GM12878 (cell line): ENCODE data around the gene DYNC2H1. TPM values are rescaled to one million over a fixed set of nuclear protein-coding genes. Genes with fewer than 3 reads are reported as not detected.

Experiments used
- ATAC-seq: fragments of 200-7000 bp; cut with Tn5 transposase; 3 replicates; pipeline ENCODE4 v1.9.1; 2020; ENCODE audit warnings: mild to moderate bottlenecking, moderate library complexity
- BruUV-seq: library from RNA; stranded (reverse); fragments of 400-500 nt; replicated peaks from 2 replicates; lab custom pipeline; 2021; lab: Mats Ljungman, UMichigan
- CTCF ChIA-PET: fragments of 300-600 bp; sonication (Branson Sonifier 250); formaldehyde crosslinking; extraction: SDS; loops from one replicate; lab custom pipeline; 2021; ENCODE audit warnings: inconsistent platforms; lab: Yijun Ruan, JAX
- POLR2A ChIA-PET: fragments of 350-600 bp; formaldehyde crosslinking; extraction: SDS; loops from one replicate; lab custom pipeline; 2021; ENCODE audit warnings: inconsistent platforms; lab: Charles Lee
- RAD21 ChIA-PET: fragments of 300-600 bp; sonication (Branson Sonifier 250); formaldehyde crosslinking; loops from one replicate; lab custom pipeline; 2023; ENCODE audit warnings: antibody characterized with exemption; ENCODE audit not compliant: unreplicated experiment; lab: Charles Lee
- SMC1A ChIA-PET: fragments of 300-600 bp; sonication (Branson Sonifier 250); formaldehyde crosslinking; loops from one replicate; lab custom pipeline; 2023; ENCODE audit not compliant: unreplicated experiment, uncharacterized antibody; lab: Charles Lee
- DNase-seq: peaks from one replicate; pipeline ENCODE4 v3.0.0-alpha.2; 2011; ENCODE audit warnings: low read depth, low spot score
- FAIRE-seq: peaks from 3 replicates; lab custom pipeline; 2011; peaks lifted over from hg19 to GRCh38; lab: Jason Lieb, UNC
- H2AFZ ChIP-seq: 2 replicates; pipeline ENCODE4 v1.6.0; 2011; ENCODE audit warnings: low read depth, low read length, control low read depth; ENCODE audit not compliant: control insufficient read depth
- H3K27ac ChIP-seq: 2 replicates; pipeline ENCODE4 v1.5.1; 2011; ENCODE audit warnings: control low read depth; ENCODE audit not compliant: control insufficient read depth, insufficient read depth
- H3K27me3 ChIP-seq, 2 experiments: replicated peaks in 1 of 2; 2 replicates each; pipeline versions ENCODE4 v1.6.0 to v1.6.1; 2011; ENCODE audit warnings: low read length in 1 of 2; ENCODE audit not compliant: control insufficient read depth in 2 of 2, insufficient read depth in 2 of 2
- H3K36me3 ChIP-seq, 2 experiments: 2 replicates each; pipeline ENCODE4 v1.5.1; 2011; ENCODE audit warnings: low read length in 1 of 2; ENCODE audit not compliant: control insufficient read depth in 2 of 2, insufficient read depth in 2 of 2
- H3K4me1 ChIP-seq: 2 replicates; pipeline ENCODE4 v1.6.1; 2011; ENCODE audit warnings: mild to moderate bottlenecking, low read length, moderate library complexity, mixed read lengths; ENCODE audit not compliant: control insufficient read depth, insufficient read depth
- H3K4me2 ChIP-seq: 2 replicates; pipeline ENCODE4 v1.6.0; 2011; ENCODE audit warnings: control low read depth; ENCODE audit not compliant: control insufficient read depth, insufficient read depth
- H3K4me3 ChIP-seq: fragments of 200-600 bp; sonication (generic); 2 replicates; pipeline ENCODE4 v1.5.1; 2016
- H3K79me2 ChIP-seq: 2 replicates; pipeline ENCODE4 v1.6.0; 2011; ENCODE audit warnings: low read length; ENCODE audit not compliant: control insufficient read depth, insufficient read depth
- H3K9ac ChIP-seq: 2 replicates; pipeline ENCODE4 v1.8.0; 2011; ENCODE audit warnings: low read length, control low read depth, mixed read lengths; ENCODE audit not compliant: control insufficient read depth, insufficient read depth
- H3K9me3 ChIP-seq: replicated peaks from 3 replicates; pipeline ENCODE4 v1.5.1; 2011; ENCODE audit warnings: mild to moderate bottlenecking, low read length; ENCODE audit not compliant: control insufficient read depth, insufficient read depth
- H4K20me1 ChIP-seq: 2 replicates; pipeline ENCODE4 v1.6.0; 2011; ENCODE audit not compliant: control insufficient read depth, insufficient read depth
- BMI1 ChIP-seq: fragments of 450-650 bp; IDR thresholded peaks from 2 replicates; pipeline ENCODE4 v1.6.1; 2016; ENCODE audit warnings: mild to moderate bottlenecking, moderate library complexity, borderline replicate concordance
- CBX5 ChIP-seq: sonication (generic); IDR thresholded peaks from 2 replicates; pipeline ENCODE4 v1.6.1; 2016; ENCODE audit warnings: low read depth, moderate library complexity, mild to moderate bottlenecking, inconsistent platforms
- GATAD2B ChIP-seq: fragments of 450-650 bp; conservative IDR thresholded peaks from 2 replicates; pipeline ENCODE4 v1.6.1; 2017; ENCODE audit warnings: low read depth, mild to moderate bottlenecking, moderate library complexity
- KLF5 ChIP-seq: fragments of 450-650 bp; IDR thresholded peaks from 2 replicates; pipeline ENCODE4 v1.6.1; 2014; ENCODE audit warnings: mild to moderate bottlenecking; ENCODE audit not compliant: partially characterized antibody
- MEF2A ChIP-seq: IDR thresholded peaks from 2 replicates; pipeline ENCODE4 v1.6.1; 2011; ENCODE audit warnings: low read depth, mild to moderate bottlenecking, low read length, moderate library complexity; ENCODE audit not compliant: insufficient read depth
- MTA3 ChIP-seq: IDR thresholded peaks from 2 replicates; pipeline ENCODE4 v1.6.1; 2012; ENCODE audit warnings: low read length, inconsistent platforms, borderline replicate concordance
- NBN ChIP-seq: fragments of 450-650 bp; IDR thresholded peaks from 2 replicates; pipeline ENCODE4 v1.6.1; 2016
- NR2C1 ChIP-seq: fragments of 450-650 bp; IDR thresholded peaks from 2 replicates; pipeline ENCODE4 v1.6.1; 2017; ENCODE audit warnings: antibody characterized with exemption, mild to moderate bottlenecking, moderate library complexity
- RBBP5 ChIP-seq: fragments of 200-600 bp; sonication (generic); conservative IDR thresholded peaks from 2 replicates; pipeline ENCODE4 v1.6.1; 2016
- REST ChIP-seq: IDR thresholded peaks from 2 replicates; pipeline ENCODE4 v1.6.1; 2012; ENCODE audit warnings: mild to moderate bottlenecking, low read depth, low read length
- SMARCA5 ChIP-seq: fragments of 450-650 bp; IDR thresholded peaks from 2 replicates; pipeline ENCODE4 v1.6.1; 2017; ENCODE audit warnings: mild to moderate bottlenecking
- WRNIP1 ChIP-seq: IDR thresholded peaks from 2 replicates; pipeline ENCODE4 v1.6.1; 2011; ENCODE audit warnings: low read depth, low read length, improper control_type of control experiment, borderline replicate concordance
- in situ Hi-C: fragments of 300-500 bp; cut with MboI; formaldehyde crosslinking; loops from 9 replicates; pipeline ENCODE4 v1.14.3; 2018; ENCODE audit warnings: mixed read lengths
- intact Hi-C: fragments of 100-400 bp; cut with micrococcal nuclease; formaldehyde crosslinking; loops from one replicate; pipeline ENCODE4 v1.14.2; 2022; ENCODE audit not compliant: unreplicated experiment
- polyA plus RNA-seq, 11 experiments: library from polyadenylated mRNA; depleted of rRNA in 4 of 11; unstranded in 6 of 11; stranded (reverse) in 5 of 11; fragments of >200 nt; fragmentation: Nextera tagmentation in 4 of 11; fragmentation: Illumina TruSeq in 1 of 11; extraction: Ambion mirVana in 4 of 11; extraction: Trizol in 1 of 11; gene quantifications; 1 replicate in 1 of 11; 2 replicates in 10 of 11; pipeline versions ENCODE4 v1.2.1 to v1.2.3, GENCODE V29; 2011 to 2016; ENCODE audit warnings: inconsistent platforms in 2 of 11, missing spikeins in 2 of 11, low read depth in 1 of 11
- total RNA-seq, 4 experiments: library from RNA; depleted of rRNA in 3 of 4; stranded (reverse); fragments of >200 nt in 3 of 4; fragmentation: Illumina TruSeq in 1 of 4; extraction: Trizol in 1 of 4; gene quantifications; 2 replicates each; pipeline versions ENCODE4 v1.2.1 to v1.2.3, GENCODE V29; 2013 to 2021
- TF ChIP-seq, protein P1 (sequence below): fragments of 450-650 bp; IDR thresholded peaks from 2 replicates; pipeline ENCODE4 v1.6.1; 2017; ENCODE audit warnings: low read depth, mild to moderate bottlenecking, moderate library complexity
- TF ChIP-seq, protein P2 (sequence below): fragments of 450-650 bp; IDR thresholded peaks from 2 replicates; pipeline ENCODE4 v1.6.1; 2017; ENCODE audit warnings: antibody characterized with exemption, mild to moderate bottlenecking, moderate library complexity

Gene DYNC2H1
- total and polyA plus RNA-seq, 10 of the 15 experiments (the other 5 are each of a cell fraction or from before 2014, with no cell fraction given), result 0.12 to 3.9 (median 0.23) TPM; not detected in 2

- no peaks in the 10 kb centered on the region for H3K79me2 ChIP-seq
- SMC1A ChIA-PET, result no interaction called here
- H4K20me1 ChIP-seq, result no peaks in the 10 kb centered on the region
- H3K9me3 ChIP-seq, result no peaks in the 10 kb centered on the region
- H3K4me3 ChIP-seq, result no peak overlapping the region
- RAD21 ChIA-PET, result no interaction called here
- CTCF ChIA-PET, result no interaction called here
- no peak for TF ChIP-seq NR2C1
- TF ChIP-seq REST, result no peak
- TF ChIP-seq CBX5, result no peak
- no peak for TF ChIP-seq MTA3
- no peak for TF ChIP-seq NBN
- TF ChIP-seq KLF5, result no peak
- no peak for TF ChIP-seq GATAD2B
- TF ChIP-seq MEF2A, result no peak
- TF ChIP-seq RBBP5, result no peak
- TF ChIP-seq BMI1, result no peak
- TF ChIP-seq SMARCA5, result no peak
- TF ChIP-seq, protein P1, sequence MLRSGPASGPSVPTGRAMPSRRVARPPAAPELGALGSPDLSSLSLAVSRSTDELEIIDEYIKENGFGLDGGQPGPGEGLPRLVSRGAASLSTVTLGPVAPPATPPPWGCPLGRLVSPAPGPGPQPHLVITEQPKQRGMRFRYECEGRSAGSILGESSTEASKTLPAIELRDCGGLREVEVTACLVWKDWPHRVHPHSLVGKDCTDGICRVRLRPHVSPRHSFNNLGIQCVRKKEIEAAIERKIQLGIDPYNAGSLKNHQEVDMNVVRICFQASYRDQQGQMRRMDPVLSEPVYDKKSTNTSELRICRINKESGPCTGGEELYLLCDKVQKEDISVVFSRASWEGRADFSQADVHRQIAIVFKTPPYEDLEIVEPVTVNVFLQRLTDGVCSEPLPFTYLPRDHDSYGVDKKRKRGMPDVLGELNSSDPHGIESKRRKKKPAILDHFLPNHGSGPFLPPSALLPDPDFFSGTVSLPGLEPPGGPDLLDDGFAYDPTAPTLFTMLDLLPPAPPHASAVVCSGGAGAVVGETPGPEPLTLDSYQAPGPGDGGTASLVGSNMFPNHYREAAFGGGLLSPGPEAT, result no peak
- TF ChIP-seq, protein P2, sequence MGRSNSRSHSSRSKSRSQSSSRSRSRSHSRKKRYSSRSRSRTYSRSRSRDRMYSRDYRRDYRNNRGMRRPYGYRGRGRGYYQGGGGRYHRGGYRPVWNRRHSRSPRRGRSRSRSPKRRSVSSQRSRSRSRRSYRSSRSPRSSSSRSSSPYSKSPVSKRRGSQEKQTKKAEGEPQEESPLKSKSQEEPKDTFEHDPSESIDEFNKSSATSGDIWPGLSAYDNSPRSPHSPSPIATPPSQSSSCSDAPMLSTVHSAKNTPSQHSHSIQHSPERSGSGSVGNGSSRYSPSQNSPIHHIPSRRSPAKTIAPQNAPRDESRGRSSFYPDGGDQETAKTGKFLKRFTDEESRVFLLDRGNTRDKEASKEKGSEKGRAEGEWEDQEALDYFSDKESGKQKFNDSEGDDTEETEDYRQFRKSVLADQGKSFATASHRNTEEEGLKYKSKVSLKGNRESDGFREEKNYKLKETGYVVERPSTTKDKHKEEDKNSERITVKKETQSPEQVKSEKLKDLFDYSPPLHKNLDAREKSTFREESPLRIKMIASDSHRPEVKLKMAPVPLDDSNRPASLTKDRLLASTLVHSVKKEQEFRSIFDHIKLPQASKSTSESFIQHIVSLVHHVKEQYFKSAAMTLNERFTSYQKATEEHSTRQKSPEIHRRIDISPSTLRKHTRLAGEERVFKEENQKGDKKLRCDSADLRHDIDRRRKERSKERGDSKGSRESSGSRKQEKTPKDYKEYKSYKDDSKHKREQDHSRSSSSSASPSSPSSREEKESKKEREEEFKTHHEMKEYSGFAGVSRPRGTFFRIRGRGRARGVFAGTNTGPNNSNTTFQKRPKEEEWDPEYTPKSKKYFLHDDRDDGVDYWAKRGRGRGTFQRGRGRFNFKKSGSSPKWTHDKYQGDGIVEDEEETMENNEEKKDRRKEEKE, result no peak
- TF ChIP-seq WRNIP1, result no peak
- TF ChIP-seq, all 136 proteins: peak for 0
- intact Hi-C loops, result no loop called here
- no peak for ATAC-seq
- no peak overlapping the region for H3K27ac ChIP-seq
- BruUV-seq, result no TSS peak
- no peaks in the 10 kb centered on the region for H3K4me1 ChIP-seq
- no peaks in the 10 kb centered on the region for H3K36me3 ChIP-seq
- no peak overlapping the region for H2AFZ ChIP-seq
- no peak overlapping the region for H3K4me2 ChIP-seq
- POLR2A ChIA-PET, result interaction anchor here (0.6 kb wide), 1 partner anchor 53 kb away, joined by 4 read pairs; no protein-coding TSS in a partner anchor
- no peak overlapping the region for H3K9ac ChIP-seq
- in situ Hi-C loops, result no loop called here
- no peak for DNase-seq
- no peak for FAIRE-seq
- no peaks in the 10 kb centered on the region for H3K27me3 ChIP-seq
These were observed 374.8 kb downstream of the DYNC2H1 start for GRCh38 chr11:103483996-103484395.
